CD4-positive, CD25-positive, alpha-beta regulatory T cell (primary cell): ENCODE measurements around the gene ATP8A1. TPM values are rescaled to one million over a fixed set of nuclear protein-coding genes. Genes with fewer than 3 reads are reported as not detected.
"Not testable (repeated sequence)": the region's sequence is repeated elsewhere in the genome, so short reads cannot be mapped to it uniquely, and the experiment has no call there.

Experiments used
- ATAC-seq, 2 donors: fragments of 150-1000 bp; cut with Tn5 transposase; one replicate each; pipeline ENCODE4 v1.10.0; 2021; ENCODE audit warnings: low read depth in 2 of 2, moderate number of reproducible peaks in 2 of 2, moderate library complexity in 1 of 2
- DNase-seq, 3 donors: peaks; one replicate each; pipeline versions ENCODE4 v3.0.0 to v3.0.0-alpha.2; 2012 to 2022; ENCODE audit warnings: mixed read lengths in 1 of 3
- H3K27ac ChIP-seq: one replicate; pipeline ENCODE4 v1.7.0; 2013; ENCODE audit warnings: mild to moderate bottlenecking, low read length; ENCODE audit not compliant: insufficient read depth, poor library complexity, severe bottlenecking
- H3K27me3 ChIP-seq: one replicate; pipeline ENCODE4 v1.7.0; 2013; ENCODE audit warnings: low read length; ENCODE audit not compliant: control insufficient read depth, insufficient read depth
- H3K36me3 ChIP-seq: one replicate; pipeline ENCODE4 v1.7.0; 2013; ENCODE audit warnings: mild to moderate bottlenecking, low read length, moderate library complexity; ENCODE audit not compliant: control insufficient read depth, insufficient read depth
- H3K4me1 ChIP-seq: 2 replicates; pipeline ENCODE4 v1.7.0; 2013; ENCODE audit warnings: mild to moderate bottlenecking, low read length; ENCODE audit not compliant: insufficient read depth, control insufficient read depth, poor library complexity, severe bottlenecking
- H3K4me3 ChIP-seq: one replicate; pipeline ENCODE4 v1.7.0; 2013; ENCODE audit warnings: low read depth, mild to moderate bottlenecking, low read length, moderate library complexity
- H3K9me3 ChIP-seq, 2 experiments: 1 replicate in 1 of 2; 2 replicates in 1 of 2; pipeline ENCODE4 v1.7.0; 2013; ENCODE audit warnings: low read length in 2 of 2, mild to moderate bottlenecking in 1 of 2, moderate library complexity in 1 of 2; ENCODE audit not compliant: control insufficient read depth in 2 of 2
- H3K27ac Mint-ChIP-seq, 3 donors: one replicate each; pipeline ENCODE4 v1.8.0; 2020 to 2022; ENCODE audit warnings: mild to moderate bottlenecking in 3 of 3, mixed read lengths in 3 of 3, moderate library complexity in 2 of 3
- H3K27me3 Mint-ChIP-seq: one replicate; pipeline ENCODE4 v1.8.0; 2022; ENCODE audit warnings: mild to moderate bottlenecking, mixed read lengths
- H3K36me3 Mint-ChIP-seq: one replicate; pipeline ENCODE4 v1.8.0; 2020; ENCODE audit warnings: mixed read lengths
- H3K4me1 Mint-ChIP-seq, 4 donors: one replicate each; pipeline ENCODE4 v1.8.0; 2020 to 2022; ENCODE audit warnings: mixed read lengths in 4 of 4, mild to moderate bottlenecking in 1 of 4
- H3K4me3 Mint-ChIP-seq, 4 donors: one replicate each; pipeline ENCODE4 v1.8.0; 2020 to 2022; ENCODE audit warnings: mild to moderate bottlenecking in 4 of 4, mixed read lengths in 4 of 4, moderate library complexity in 3 of 4
- H3K9me3 Mint-ChIP-seq, 7 donors: one replicate each; pipeline ENCODE4 v1.8.0; 2020 to 2022; ENCODE audit warnings: mixed read lengths in 7 of 7, mild to moderate bottlenecking in 3 of 7, moderate library complexity in 2 of 7
- polyA plus RNA-seq, 4 donors: library from polyadenylated mRNA; unstranded; fragments of 300-500 nt; fragmentation: Illumina TruSeq; gene quantifications; one replicate each; pipeline ENCODE4 v1.2.3, GENCODE V29; 2021
- total RNA-seq: library from RNA; stranded (reverse); gene quantifications from one replicate; pipeline ENCODE4 v1.2.3, GENCODE V29; 2022

Gene ATP8A1
- total RNA-seq (49.9 TPM), polyA plus RNA-seq (10 to 100 TPM in 1 of 4 donors, 1 to 10 TPM in 3; 6.3 to 10.1 (median 8.1) TPM)

- no peaks in the 10 kb centered on the region for H3K27me3 ChIP-seq
- H3K36me3 ChIP-seq, result no peaks in the 10 kb centered on the region
- Mint-ChIP-seq H3K27me3 (peaks cover 11% of the 10 kb centered on the region), H3K9me3 (peaks cover 0 to 11% (median 1%) of the 10 kb centered on the region in 7 donors), H3K27ac (peak within 1 kb of the TSS; percentile 96 to 98 (median 98)), H3K4me1 (peaks cover 28 to 52% (median 48%) of the 10 kb centered on the region in 4 donors), H3K36me3 (peaks cover 10% of the 10 kb centered on the region), H3K4me3 (peak within 1 kb of the TSS; percentile 95 to 98 (median 96))
- DNase-seq (peak; percentile 91 to 95 (median 91)), ATAC-seq (peak; percentile 86 to 91)
- peaks cover 29% of the 10 kb centered on the region for H3K4me1 ChIP-seq
- peak within 1 kb of the TSS; percentile 91 for H3K4me3 ChIP-seq
- H3K27ac ChIP-seq, result peak within 1 kb of the TSS; percentile 84
- no peaks in the 10 kb centered on the region for H3K9me3 ChIP-seq
Measured at GRCh38 chr4:42656944-42657792, at the start of gene ATP8A1. Gene ATP8A1 (minus strand): TSS chr4:42657105. CDS start chr4:42656873, 232 bp downstream.

- no peaks in the 10 kb centered on the region for H3K36me3 Mint-ChIP-seq
- H3K4me1 ChIP-seq, result no peaks in the 10 kb centered on the region
- H3K36me3 ChIP-seq, result no peaks in the 10 kb centered on the region
- no peak overlapping the region for H3K4me3 ChIP-seq
- no peaks in the 10 kb centered on the region for H3K27me3 ChIP-seq
- no peak overlapping the region for H3K27ac ChIP-seq
- H3K27me3 Mint-ChIP-seq, result peaks cover 19% of the 10 kb centered on the region
- H3K27ac Mint-ChIP-seq, result no peak overlapping the region
- H3K9me3 Mint-ChIP-seq, result peaks cover 0 to 2% (median 0%) of the 10 kb centered on the region in 7 donors
- peaks cover 0 to 7% (median 0%) of the 10 kb centered on the region in 4 donors for H3K4me1 Mint-ChIP-seq
- H3K9me3 ChIP-seq, result no peaks in the 10 kb centered on the region
- no peak overlapping the region for H3K4me3 Mint-ChIP-seq
- DNase-seq (no peak), ATAC-seq (no peak)
Measured at GRCh38 chr4:42706086-42706485, 49.2 kb upstream of the ATP8A1 start.

GRCh38 chr4:42703813-42704212 is 46.9 kb upstream of the ATP8A1 start:
- H3K27me3 Mint-ChIP-seq, result peaks cover 6% of the 10 kb centered on the region
- H3K9me3 Mint-ChIP-seq, result peaks cover 0 to 7% (median 0%) of the 10 kb centered on the region in 7 donors
- H3K9me3 ChIP-seq, result no peaks in the 10 kb centered on the region
- no peak overlapping the region for H3K27ac Mint-ChIP-seq
- ATAC-seq (no peak), DNase-seq (no peak)
- H3K36me3 ChIP-seq, result no peaks in the 10 kb centered on the region
- H3K4me1 ChIP-seq, result no peaks in the 10 kb centered on the region
- H3K4me3 ChIP-seq, result no peak overlapping the region
- no peaks in the 10 kb centered on the region for H3K36me3 Mint-ChIP-seq
- H3K4me3 Mint-ChIP-seq, result no peak overlapping the region
- H3K27ac ChIP-seq, result no peak overlapping the region
- no peaks in the 10 kb centered on the region for H3K27me3 ChIP-seq
- H3K4me1 Mint-ChIP-seq, result peaks cover 0 to 7% (median 0%) of the 10 kb centered on the region in 4 donors

GRCh38 chr4:42702895-42703294 is 46.0 kb upstream of the ATP8A1 start:
- H3K36me3 Mint-ChIP-seq, result no peaks in the 10 kb centered on the region
- Histone ChIP-seq H3K27me3 (no peaks in the 10 kb centered on the region), H3K9me3 (no peaks in the 10 kb centered on the region), H3K4me1 (no peaks in the 10 kb centered on the region), H3K36me3 (no peaks in the 10 kb centered on the region), H3K27ac (no peak overlapping the region), H3K4me3 (no peak overlapping the region)
- ATAC-seq, result no peak
- DNase-seq, result no peak
- no peak overlapping the region for H3K27ac Mint-ChIP-seq
- peaks cover 0 to 7% (median 0%) of the 10 kb centered on the region in 4 donors for H3K4me1 Mint-ChIP-seq
- no peaks in the 10 kb centered on the region for H3K27me3 Mint-ChIP-seq
- peaks cover 0 to 11% (median 1%) of the 10 kb centered on the region in 7 donors for H3K9me3 Mint-ChIP-seq
- no peak overlapping the region for H3K4me3 Mint-ChIP-seq

GRCh38 chr4:42701780-42702179 is 44.9 kb upstream of the ATP8A1 start:
- DNase-seq, result peak in 2 of 3 donors; percentile 48 to 54
- H3K4me3 Mint-ChIP-seq, result peak overlapping the region in 3 of 4 donors; percentile 65 to 79 (median 71)
- not testable (repeated sequence) for ATAC-seq, H3K27me3 Mint-ChIP-seq, H3K36me3 Mint-ChIP-seq, H3K27me3 ChIP-seq, H3K4me1 Mint-ChIP-seq, H3K27ac ChIP-seq, H3K4me1 ChIP-seq, H3K9me3 ChIP-seq, H3K4me3 ChIP-seq, H3K36me3 ChIP-seq
- H3K27ac Mint-ChIP-seq, result peak overlapping the region in 2 of 3 donors; percentile 74 to 85
- peaks cover 0 to 12% (median 1%) of the 10 kb centered on the region in 7 donors for H3K9me3 Mint-ChIP-seq

GRCh38 chr4:42690537-42690936 is 33.6 kb upstream of the ATP8A1 start:
- Mint-ChIP-seq H3K9me3 (peaks cover 0 to 1% (median 0%) of the 10 kb centered on the region in 7 donors), H3K4me3 (no peak overlapping the region), H3K4me1 (peaks cover 0 to 2% (median 0%) of the 10 kb centered on the region in 4 donors), H3K27me3 (peaks cover 7% of the 10 kb centered on the region), H3K36me3 (no peaks in the 10 kb centered on the region), H3K27ac (no peak overlapping the region)
- DNase-seq (no peak), ATAC-seq (no peak)
- no peaks in the 10 kb centered on the region for H3K4me1 ChIP-seq
- H3K36me3 ChIP-seq, result no peaks in the 10 kb centered on the region
- no peak overlapping the region for H3K4me3 ChIP-seq
- H3K9me3 ChIP-seq, result no peaks in the 10 kb centered on the region
- H3K27me3 ChIP-seq, result peaks cover 3% of the 10 kb centered on the region
- no peak overlapping the region for H3K27ac ChIP-seq

GRCh38 chr4:42683393-42683792 is 26.5 kb upstream of the ATP8A1 start:
- DNase-seq (no peak), ATAC-seq (no peak)
- Mint-ChIP-seq H3K27me3 (peaks cover 15% of the 10 kb centered on the region), H3K4me1 (peaks cover 0 to 13% (median 3%) of the 10 kb centered on the region in 4 donors), H3K27ac (no peak overlapping the region), H3K9me3 (peaks cover 0 to 2% (median 0%) of the 10 kb centered on the region in 7 donors), H3K4me3 (no peak overlapping the region), H3K36me3 (no peaks in the 10 kb centered on the region)
- no peak overlapping the region for H3K27ac ChIP-seq
- no peaks in the 10 kb centered on the region for H3K9me3 ChIP-seq
- H3K4me1 ChIP-seq, result no peaks in the 10 kb centered on the region
- H3K4me3 ChIP-seq, result no peak overlapping the region
- H3K27me3 ChIP-seq, result peaks cover 5% of the 10 kb centered on the region
- H3K36me3 ChIP-seq, result no peaks in the 10 kb centered on the region
